ENCODE measurements around the gene WDR82. TPM values are rescaled to one million over a fixed set of nuclear protein-coding genes. Genes with fewer than 3 reads are reported as not detected.
A peak's percentile ranks its signal among the peaks of the same experiment; 100 is the strongest.

Gene WDR82
- total RNA-seq, 4 donors from 2014 or later = 42.9 to 56.9 (median 51.4) TPM

DNA sequence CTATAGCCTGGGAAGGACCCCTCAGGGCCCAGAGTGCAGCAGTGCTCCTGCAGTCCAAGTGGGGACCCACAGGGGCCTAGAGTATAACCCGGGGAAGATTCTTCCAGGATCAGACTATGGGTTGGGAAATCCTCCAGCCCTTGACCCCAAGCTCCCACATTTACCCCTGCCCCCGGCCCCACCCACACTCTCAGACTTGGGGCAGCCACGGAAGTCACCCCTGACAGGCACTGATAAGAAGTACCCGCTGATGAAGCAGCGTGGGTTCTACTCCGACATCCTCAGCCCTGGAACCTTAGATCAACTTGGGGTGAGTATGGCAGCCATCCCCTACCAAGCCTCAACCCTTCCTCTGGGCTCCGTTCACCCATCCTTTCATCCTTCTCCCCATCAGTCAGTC, 44.0 kb upstream of the WDR82 start:
- no peak for TF ChIP-seq CTCF (IDR thresholded peaks at IDR 0.05)
- no peak for ATAC-seq (ENCODE audit: low FRiP score)
- DNase-seq (ENCODE audit: low spot score) = no peak

DNA sequence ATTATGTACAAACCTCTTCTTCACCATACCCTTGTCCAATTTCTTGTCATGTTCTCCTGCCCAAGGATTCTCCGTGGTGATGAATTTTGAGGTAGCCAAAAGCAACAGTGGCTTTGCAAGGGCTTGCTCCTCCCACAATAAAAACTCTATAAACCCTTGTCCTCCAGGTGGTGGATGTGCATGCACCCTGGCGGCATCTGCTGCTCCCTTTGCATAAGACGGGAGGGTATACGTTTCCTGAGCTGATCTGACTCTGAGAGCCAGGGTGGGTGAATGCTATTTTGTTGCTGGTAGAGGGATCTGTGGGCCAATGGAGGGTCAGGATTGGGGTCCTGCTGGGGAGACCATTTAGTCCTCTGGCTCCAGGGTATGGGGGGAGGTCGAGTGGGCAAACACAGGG, 43.0 kb upstream of the WDR82 start:
- TF ChIP-seq CTCF (IDR thresholded peaks at IDR 0.05) = no peak
- ATAC-seq (ENCODE audit: low FRiP score) (no peak), DNase-seq (ENCODE audit: low spot score) (no peak)

- DNase-seq (ENCODE audit: low spot score) = no peak
- no peak for TF ChIP-seq CTCF (IDR thresholded peaks at IDR 0.05)
- no peak for ATAC-seq (ENCODE audit: low FRiP score)
Measured at GRCh38 chr3:52319921-52320595, 41.6 kb upstream of the WDR82 start.

DNA sequence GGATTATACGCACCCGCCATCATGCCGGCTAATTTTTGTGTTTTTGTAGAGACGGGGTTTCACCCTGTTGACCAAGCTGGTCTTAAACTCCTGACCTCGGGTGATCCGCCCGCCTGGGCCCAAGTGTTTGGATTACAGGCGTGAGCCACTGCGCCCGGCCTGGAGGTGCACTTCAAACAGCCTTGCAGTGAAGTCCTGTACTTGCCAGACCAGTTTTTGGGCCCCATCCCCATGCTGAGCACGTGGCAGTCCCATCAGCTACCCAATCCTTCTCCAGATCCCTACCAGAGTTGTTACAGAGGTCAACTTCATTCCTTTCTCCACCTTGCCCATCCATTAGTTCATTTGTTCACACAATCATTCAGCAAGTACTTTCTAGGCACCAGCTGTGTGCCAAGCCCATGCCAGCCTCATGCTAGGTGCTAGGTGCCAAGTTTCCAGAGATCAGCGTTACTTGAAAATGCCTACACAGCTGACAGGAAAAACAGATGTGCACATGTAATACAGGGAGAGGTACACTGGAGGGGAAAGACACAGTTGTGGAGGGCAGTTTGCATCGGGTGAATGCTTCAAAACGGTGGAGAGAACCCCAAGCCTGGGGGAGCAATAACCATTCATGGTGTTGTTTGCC, 39.9 kb upstream of the WDR82 start:
- ATAC-seq (ENCODE audit: low FRiP score) = no peak
- no peak for TF ChIP-seq CTCF (IDR thresholded peaks at IDR 0.05)
- DNase-seq (ENCODE audit: low spot score) = no peak

DNA sequence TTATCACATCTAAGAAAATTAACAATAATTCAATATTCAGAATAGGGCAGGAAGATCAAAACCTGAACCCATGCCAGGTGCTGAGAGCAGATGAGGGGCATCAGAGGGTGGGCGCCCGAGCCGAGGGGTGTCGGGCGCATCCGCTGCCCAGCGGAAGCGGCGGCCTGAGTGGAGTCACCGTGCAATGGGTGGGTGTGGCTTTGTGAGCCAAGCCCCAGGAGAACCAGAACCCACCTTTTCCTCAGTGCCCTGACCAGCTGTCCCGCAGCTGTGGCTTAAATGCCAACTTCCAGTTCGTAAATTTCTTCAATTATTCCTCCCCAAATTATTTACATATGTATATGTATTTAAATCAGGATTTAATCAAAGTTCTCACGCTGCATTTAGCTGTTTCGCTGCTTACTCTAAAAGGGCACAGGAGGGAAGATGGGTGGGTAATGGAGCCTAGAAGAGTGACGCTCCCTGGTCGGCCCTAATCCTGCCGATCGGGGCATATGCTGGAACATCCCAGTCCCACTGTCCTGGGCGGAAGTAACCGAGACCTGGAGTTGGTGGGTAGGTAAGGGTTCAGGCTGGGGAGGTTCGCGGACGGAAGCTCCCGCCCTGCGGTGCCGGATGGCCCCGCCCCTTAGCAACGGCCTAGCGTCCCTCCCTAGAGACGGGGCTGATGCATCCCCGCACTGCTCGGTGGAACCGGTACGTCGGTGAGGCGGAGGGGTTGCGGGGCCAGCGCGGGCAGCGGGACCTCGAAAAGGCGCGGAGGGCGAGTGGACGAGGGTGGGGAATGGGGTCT, 39.0 kb upstream of the WDR82 start:
- ATAC-seq (ENCODE audit: low FRiP score) (peak; percentile 77), DNase-seq (ENCODE audit: low spot score) (peak; percentile 36)
- no peak for TF ChIP-seq CTCF (IDR thresholded peaks at IDR 0.05)

GRCh38 chr3:52315977-52316764, 37.7 kb upstream of the WDR82 start, which contains the start of gene DNAH1:
DNAH1 (plus strand) TSS chr3:52316319; CDS start chr3:52322443, 6,124 bp downstream.
- DNase-seq (ENCODE audit: low spot score) (no peak), ATAC-seq (ENCODE audit: low FRiP score) (no peak)
- no peak for TF ChIP-seq CTCF (IDR thresholded peaks at IDR 0.05)
